Measurements from ENCODE around the gene GALR3.

GRCh38 chr22:37777122-37777687, 46.0 kb upstream of the GALR3 start:
- no peak for TF ChIP-seq CTCF (IDR thresholded peaks at IDR 0.05)
- TF ChIP-seq SIN3A (IDR thresholded peaks at IDR 0.05; ENCODE audit: borderline replicate concordance, insufficient read depth, low read depth, low read length): no peak
- TF ChIP-seq REST (IDR thresholded peaks at IDR 0.05; ENCODE audit: insufficient read depth in 1 of 2, low read depth in 2 of 2, low read length in 1 of 2): no peak

Data from Panc1 (cell line).